ENCODE measurements around the gene UQCRQ. TPM values are rescaled to one million over a fixed set of nuclear protein-coding genes. Genes with fewer than 3 reads are reported as not detected.

UQCRQ gene
- total and polyA plus RNA-seq, 5 experiments from 2014 or later = 101 to 702 (median 594) TPM

DNA sequence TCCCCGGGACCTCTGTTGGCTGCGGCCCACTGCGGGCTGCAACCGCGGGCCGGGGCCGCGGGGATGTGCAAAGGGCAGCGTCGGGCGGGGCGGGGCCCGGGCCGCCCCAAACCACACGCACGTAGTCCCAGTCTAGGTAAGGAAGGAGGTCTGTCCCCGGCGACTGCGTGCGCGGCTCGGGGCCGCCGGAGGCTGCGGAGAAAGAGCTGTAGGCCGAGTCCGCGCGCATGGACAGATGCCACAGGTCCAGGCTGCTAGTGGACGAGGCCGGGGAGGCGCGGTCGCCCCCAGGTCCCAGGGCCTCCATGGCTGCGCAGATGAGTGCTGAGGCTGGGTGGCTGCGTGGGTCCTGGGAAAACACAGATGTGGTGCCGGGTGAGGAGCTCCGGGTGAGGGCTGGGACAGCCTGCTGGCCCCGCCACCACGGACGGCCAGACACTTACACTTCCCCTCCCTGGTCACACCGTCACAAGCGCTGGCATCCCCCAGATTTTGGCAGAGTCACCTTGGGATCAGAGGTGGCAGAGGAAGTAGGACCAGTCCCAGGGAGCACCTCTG is 40.5 kb upstream of the UQCRQ start:
- H3K4me3 Mint-ChIP-seq = peak overlapping the region in 7 of 10 donors; percentile 22 to 72 (median 36)
- peaks cover 3 to 27% (median 12%) of the 10 kb centered on the region in 4 donors for H3K4me1 Mint-ChIP-seq
- H3K9me3 Mint-ChIP-seq = no peaks in the 10 kb centered on the region
- DNase-seq = no peak
- H3K36me3 Mint-ChIP-seq = no peaks in the 10 kb centered on the region
- peaks cover 17 to 67% (median 39%) of the 10 kb centered on the region in 5 donors for H3K27me3 Mint-ChIP-seq
- H3K27ac Mint-ChIP-seq = no peak overlapping the region
- POLR2A ChIA-PET = interaction anchor here (1.2 kb wide), 1 partner anchor 226 kb away, joined by 3 read pairs; the partner anchor contains the start of gene HSPA4
- ATAC-seq = peak; percentile 27 to 41

DNA sequence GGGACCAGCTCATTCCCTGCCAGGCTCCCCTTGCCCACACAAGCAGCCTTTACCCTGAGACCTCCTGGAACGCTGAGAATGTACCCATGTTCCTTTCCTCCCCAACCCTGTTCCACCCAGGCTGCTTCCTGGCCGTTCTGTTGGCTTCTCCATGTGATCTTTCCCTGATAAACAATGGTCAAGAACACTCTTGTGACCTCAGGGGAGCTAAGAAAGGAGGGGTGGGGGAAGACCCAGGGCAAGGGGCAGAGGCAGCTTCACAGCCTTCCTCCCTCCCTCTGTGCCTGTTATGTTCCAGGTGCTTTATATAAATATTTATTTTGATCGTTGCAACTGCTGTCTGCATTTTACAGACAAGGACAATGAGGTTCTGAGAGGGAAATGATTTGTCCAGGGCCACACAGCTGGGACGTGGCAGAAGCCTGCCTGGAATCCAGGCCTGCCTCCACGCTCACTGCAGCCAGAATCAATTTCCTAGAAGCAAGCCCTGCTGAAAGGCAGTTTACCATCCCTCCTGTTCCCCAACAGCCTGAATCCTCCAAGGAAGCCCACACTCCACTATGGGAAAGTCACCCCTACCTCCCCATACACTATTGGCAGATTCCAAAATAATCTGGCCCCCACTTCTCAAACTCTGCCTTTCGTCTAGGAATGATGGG is 39.9 kb upstream of the UQCRQ start:
- Mint-ChIP-seq H3K27ac (no peak overlapping the region), H3K9me3 (no peaks in the 10 kb centered on the region), H3K4me3 (peak overlapping the region in 9 of 10 donors; percentile 19 to 72 (median 50)), H3K4me1 (peaks cover 5 to 34% (median 15%) of the 10 kb centered on the region in 4 donors), H3K27me3 (peaks cover 20 to 72% (median 42%) of the 10 kb centered on the region in 5 donors), H3K36me3 (no peaks in the 10 kb centered on the region)
- DNase-seq (no peak), ATAC-seq (no peak)
- POLR2A ChIA-PET = interaction anchor here (1.2 kb wide), 1 partner anchor 225 kb away, joined by 3 read pairs; the partner anchor contains the start of gene HSPA4

DNA sequence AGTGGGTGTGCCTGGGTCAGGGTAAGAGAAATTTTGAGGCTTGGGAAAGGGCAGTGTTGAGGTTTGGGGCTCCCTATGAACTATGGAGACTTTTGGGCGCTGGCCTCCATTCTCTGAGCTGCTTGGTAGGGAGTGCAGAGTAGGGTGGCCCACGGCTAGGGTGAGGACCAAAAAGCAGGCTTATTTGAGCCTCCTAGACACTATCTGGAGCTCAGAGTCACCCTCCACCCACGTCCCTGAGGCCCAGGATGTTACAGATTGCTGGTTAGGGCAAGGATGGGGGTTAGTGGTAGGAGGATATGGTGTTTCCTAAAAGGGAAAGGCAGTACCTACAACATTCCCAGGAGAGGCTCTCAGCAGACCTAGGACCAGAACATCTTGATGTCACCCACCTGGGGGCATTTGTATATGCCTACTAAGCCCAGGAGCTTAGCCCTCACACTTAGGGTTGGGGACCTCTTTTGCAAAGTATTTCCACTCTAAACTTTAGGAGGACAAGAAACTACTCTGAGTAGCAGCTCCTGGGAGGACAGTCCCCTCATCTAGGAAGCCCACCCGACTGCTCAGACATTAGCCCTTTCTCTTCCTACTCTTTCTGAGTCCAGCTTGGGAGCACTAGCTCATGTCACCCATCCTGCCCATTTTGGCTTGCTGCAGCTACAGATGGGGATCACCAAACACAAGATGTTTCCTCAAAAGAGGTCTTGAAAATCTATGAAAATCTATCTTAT is 38.3 kb upstream of the UQCRQ start:
- DNase-seq = no peak
- Mint-ChIP-seq H3K27ac (no peak overlapping the region), H3K9me3 (no peaks in the 10 kb centered on the region), H3K4me1 (peaks cover 5 to 31% (median 15%) of the 10 kb centered on the region in 4 donors), H3K4me3 (peak overlapping the region in 3 of 10 donors; percentile 15 to 45 (median 40)), H3K27me3 (peaks cover 24 to 73% (median 45%) of the 10 kb centered on the region in 5 donors), H3K36me3 (no peaks in the 10 kb centered on the region)
- POLR2A ChIA-PET = interaction anchor here (0.8 kb wide), 1 partner anchor 14 kb away, joined by 3 read pairs; no protein-coding TSS in a partner anchor
- no peak for ATAC-seq

DNA sequence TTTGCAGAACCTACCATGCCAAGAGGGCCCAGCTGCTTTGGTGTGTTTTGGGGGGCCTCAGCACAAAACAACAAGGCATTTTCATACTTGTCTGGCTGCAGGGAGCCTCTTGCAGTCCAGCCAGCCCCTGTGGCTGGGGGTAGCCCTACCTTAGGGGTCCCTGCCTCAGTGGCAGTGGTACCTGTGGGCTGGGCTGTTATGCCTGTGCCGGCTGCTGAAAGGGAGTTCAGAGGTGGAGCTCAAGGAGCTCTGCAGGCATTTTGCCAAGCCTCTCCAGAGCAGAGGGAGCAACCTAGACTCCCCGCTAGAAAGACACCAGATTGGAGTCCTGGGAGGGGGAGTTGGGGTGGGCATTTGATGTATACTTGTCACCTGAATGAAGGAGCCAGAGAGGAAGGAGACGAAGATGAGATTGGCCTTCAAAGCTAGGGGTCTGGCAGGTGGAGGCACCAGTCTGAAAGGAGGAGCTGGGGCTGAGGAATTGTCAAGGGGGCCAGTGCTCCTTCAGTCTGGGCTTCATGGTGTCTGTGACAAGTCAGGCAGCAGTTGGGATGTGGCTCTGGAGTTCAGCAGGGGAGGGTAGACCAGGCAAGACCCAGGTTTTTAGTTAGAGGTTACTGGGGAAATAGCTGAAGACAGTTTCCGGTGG is 37.5 kb upstream of the UQCRQ start:
- Mint-ChIP-seq H3K9me3 (no peaks in the 10 kb centered on the region), H3K4me1 (peaks cover 5 to 23% (median 15%) of the 10 kb centered on the region in 4 donors), H3K27ac (peak overlapping the region in 1 of 10 donors; percentile 56), H3K27me3 (peaks cover 24 to 71% (median 40%) of the 10 kb centered on the region in 5 donors), H3K4me3 (peak overlapping the region; percentile 63 to 89 (median 82)), H3K36me3 (no peaks in the 10 kb centered on the region)
- POLR2A ChIA-PET = interaction anchor here (0.8 to 1.0 kb wide), 2 partner anchors 10 to 15 kb away, joined by 3 to 4 read pairs; no protein-coding TSS in a partner anchor
- DNase-seq = no peak
- ATAC-seq = no peak

DNA sequence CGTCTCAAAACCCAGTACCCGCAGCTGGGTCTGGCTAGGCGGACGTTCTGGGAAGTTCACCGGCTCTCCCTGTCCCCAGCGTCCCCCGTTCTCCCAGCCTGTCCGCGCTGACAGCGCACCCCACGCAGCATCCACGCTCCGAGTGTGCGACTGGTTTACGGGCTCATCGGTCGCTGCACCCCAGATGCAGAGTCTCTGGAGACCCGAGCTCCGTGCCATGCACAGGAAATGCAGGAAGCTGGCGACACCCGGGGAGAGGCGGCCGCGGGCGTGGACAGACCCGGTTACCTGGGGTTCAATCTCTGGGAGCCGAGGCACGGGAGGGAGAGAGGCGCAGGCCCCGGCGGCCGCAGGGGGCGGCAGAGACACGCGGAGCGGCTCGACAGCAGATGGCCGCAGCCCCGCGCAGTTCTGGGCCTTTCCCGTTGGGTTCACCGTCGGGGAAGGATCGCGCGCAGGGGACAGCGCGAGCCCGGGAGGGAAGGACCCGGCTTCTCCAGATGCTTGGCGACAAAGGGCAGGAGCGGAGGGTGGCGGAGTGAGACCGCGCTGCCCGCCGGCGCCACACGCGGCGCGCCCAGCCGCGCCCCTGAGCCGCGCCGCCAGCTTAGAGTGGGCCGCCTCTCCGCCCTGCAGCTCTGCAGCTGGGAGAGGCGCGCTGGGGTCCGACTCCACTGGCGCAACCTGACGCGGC is 36.6 kb upstream of the UQCRQ start:
- POLR2A ChIA-PET = interaction anchor here (1.0 kb wide), 1 partner anchor 10 kb away, joined by 4 read pairs; no protein-coding TSS in a partner anchor
- peak overlapping the region in 4 of 10 donors; percentile 43 to 73 (median 70) for H3K27ac Mint-ChIP-seq
- H3K4me3 Mint-ChIP-seq = peak overlapping the region; percentile 79 to 91 (median 87)
- peak; percentile 90 to 92 for ATAC-seq
- H3K36me3 Mint-ChIP-seq = no peaks in the 10 kb centered on the region
- DNase-seq = peak; percentile 54 to 80 (median 65)
- H3K4me1 Mint-ChIP-seq = peaks cover 5 to 22% (median 13%) of the 10 kb centered on the region in 4 donors
- peaks cover 24 to 66% (median 36%) of the 10 kb centered on the region in 5 donors for H3K27me3 Mint-ChIP-seq
- no peaks in the 10 kb centered on the region for H3K9me3 Mint-ChIP-seq

DNA sequence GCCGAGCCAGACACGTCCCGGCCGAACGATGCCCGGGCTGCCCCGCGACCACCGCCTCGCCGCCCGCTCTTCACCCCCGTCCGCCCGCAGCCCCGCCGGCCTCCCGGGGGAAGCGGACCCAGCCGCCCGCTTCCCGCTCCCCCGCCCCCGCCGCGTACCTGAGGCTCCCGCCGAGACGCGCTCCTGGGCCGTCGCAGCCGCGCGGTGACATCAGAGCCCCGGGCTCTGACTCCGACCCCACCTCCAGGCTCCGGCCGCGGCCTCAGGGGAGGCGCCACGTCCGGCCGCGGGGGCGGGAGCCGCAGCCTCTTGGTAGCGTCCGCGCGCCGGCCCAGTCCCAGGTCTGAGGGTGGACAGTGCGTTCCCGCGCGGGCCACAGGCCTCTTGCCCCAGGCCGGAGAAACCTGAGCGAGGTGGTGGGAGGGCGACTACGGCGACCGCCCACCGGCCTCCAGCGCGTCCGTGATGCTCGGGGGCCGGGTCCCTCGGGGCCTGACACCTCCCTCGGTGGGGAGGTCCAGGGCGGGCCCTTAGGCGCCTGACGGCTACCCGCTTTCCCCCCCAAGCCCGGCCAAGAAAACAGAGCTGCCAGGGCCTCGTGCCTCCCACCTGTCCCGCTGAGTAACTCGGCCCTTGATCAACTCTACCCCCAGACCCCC is 35.9 kb upstream of the UQCRQ start, which contains the start of gene SHROOM1:
SHROOM1 (minus strand) TSS at position 212 of the 659 bp plus-strand sequence. CDS start 4,507 bp downstream, outside the sequence.
- Mint-ChIP-seq H3K27me3 (peaks cover 24 to 64% (median 36%) of the 10 kb centered on the region in 5 donors), H3K27ac (peak within 1 kb of the TSS in 4 of 10 donors; percentile 43 to 73 (median 70)), H3K36me3 (no peaks in the 10 kb centered on the region), H3K9me3 (no peaks in the 10 kb centered on the region), H3K4me1 (peaks cover 5 to 22% (median 13%) of the 10 kb centered on the region in 4 donors), H3K4me3 (peak within 1 kb of the TSS; percentile 79 to 91 (median 88))
- ATAC-seq (peak; percentile 25 to 33), DNase-seq (peak in 1 of 10 donors; percentile 19)
- POLR2A ChIA-PET = no interaction called here

DNA sequence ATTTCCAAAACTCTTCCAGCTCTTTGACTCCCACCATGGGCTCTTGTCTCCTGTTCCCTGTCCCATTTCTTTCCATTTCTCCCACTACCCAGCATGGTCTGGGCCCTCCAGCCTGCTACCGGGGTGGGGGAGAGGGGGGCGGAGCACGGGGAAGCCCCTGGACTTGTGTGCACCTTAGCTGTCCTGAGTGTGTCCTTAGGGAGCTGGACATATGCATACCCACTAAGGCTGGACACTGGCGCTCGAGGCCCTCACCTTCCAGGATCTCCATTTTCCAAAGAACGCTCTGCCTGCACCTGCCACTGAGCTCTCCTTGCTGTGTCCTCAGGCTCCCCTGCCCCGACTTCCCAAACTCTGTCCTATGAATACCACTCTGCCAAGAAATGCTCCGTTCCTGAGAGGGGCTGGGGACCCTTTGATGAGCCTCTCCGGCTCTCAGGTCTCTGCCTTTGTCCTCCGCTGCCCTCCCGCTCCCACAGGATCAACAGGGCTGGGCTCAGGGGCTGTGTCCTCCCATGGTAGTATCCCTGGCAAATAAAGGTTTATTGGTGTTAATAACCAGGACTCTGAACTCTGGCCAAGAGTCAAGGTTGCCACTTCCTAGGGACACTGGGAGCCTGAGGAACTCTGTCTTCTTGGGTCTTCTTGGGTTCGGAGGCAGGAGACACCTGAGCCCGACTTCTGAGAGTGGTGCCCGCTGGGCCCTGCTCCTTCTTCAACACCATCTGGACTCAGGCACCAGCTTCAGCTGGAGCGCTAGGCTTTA is 35.2 kb upstream of the UQCRQ start:
- H3K4me1 Mint-ChIP-seq = peaks cover 5 to 22% (median 12%) of the 10 kb centered on the region in 4 donors
- no peak for ATAC-seq
- POLR2A ChIA-PET = no interaction called here

DNA sequence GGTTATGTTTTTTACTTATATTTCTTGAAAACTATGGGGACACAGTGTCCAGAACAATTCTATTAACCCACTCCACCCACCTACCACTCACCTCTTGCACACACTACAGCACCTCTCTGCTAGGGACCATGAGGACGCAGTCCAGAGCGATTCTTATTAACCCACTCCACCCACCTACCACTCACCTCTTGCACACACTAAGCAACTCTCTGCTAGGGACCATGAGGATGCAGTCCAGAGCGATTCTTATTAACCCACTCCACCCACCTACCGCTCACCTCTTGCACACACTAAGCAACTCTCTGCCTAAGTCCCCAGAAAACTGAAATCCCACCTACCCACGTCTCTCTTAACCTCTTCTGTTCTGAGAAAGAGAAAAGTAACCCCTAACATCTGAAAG is 33.8 kb upstream of the UQCRQ start:
- H3K27ac Mint-ChIP-seq = peak overlapping the region in 1 of 10 donors; percentile 18
- POLR2A ChIA-PET = interaction anchor here (0.7 kb wide), 1 partner anchor 26 kb away, joined by 4 read pairs; no protein-coding TSS in a partner anchor
- H3K4me3 Mint-ChIP-seq = peak overlapping the region in 7 of 10 donors; percentile 9 to 69 (median 30)
- H3K27me3 Mint-ChIP-seq = peaks cover 15 to 45% (median 21%) of the 10 kb centered on the region in 5 donors
- DNase-seq = no peak
- peaks cover 5 to 18% (median 10%) of the 10 kb centered on the region in 4 donors for H3K4me1 Mint-ChIP-seq
- no peaks in the 10 kb centered on the region for H3K9me3 Mint-ChIP-seq
- H3K36me3 Mint-ChIP-seq = no peaks in the 10 kb centered on the region
- no peak for ATAC-seq

More for the DNA sequence above, 35.2 kb upstream of the UQCRQ start:
- peak overlapping the region; percentile 70 to 89 (median 80) for H3K4me3 Mint-ChIP-seq
- no peak overlapping the region for H3K27ac Mint-ChIP-seq
- H3K9me3 Mint-ChIP-seq = no peaks in the 10 kb centered on the region
- peaks cover 24 to 59% (median 35%) of the 10 kb centered on the region in 5 donors for H3K27me3 Mint-ChIP-seq
- DNase-seq = no peak
- no peaks in the 10 kb centered on the region for H3K36me3 Mint-ChIP-seq

DNA sequence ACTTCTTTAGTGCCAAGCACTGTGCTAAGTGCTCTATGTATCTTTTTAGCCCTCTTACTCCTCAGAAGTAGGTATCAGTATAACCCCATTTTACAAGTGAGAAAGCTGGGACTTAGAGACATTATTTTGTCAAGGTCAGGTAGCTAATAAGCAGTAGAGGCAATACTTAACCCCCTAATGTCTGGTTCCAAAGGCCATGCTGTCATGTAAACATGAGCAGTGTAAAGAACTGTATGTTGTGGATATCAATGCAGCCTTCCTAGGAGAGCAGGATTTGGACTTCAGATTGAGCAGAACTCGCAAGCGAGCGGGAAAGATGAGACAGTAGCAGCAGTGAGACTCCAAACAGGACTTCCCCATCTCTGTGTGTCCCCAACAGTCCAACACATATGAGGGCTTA is 32.4 kb upstream of the UQCRQ start:
- Mint-ChIP-seq H3K4me1 (peaks cover 5 to 18% (median 11%) of the 10 kb centered on the region in 4 donors), H3K36me3 (no peaks in the 10 kb centered on the region), H3K9me3 (no peaks in the 10 kb centered on the region), H3K27me3 (peaks cover 12 to 32% (median 12%) of the 10 kb centered on the region in 5 donors), H3K27ac (no peak overlapping the region), H3K4me3 (no peak overlapping the region)
- DNase-seq (no peak), ATAC-seq (no peak)
- POLR2A ChIA-PET = interaction anchor here (0.6 kb wide), 1 partner anchor 14 kb away, joined by 3 read pairs; no protein-coding TSS in a partner anchor

DNA sequence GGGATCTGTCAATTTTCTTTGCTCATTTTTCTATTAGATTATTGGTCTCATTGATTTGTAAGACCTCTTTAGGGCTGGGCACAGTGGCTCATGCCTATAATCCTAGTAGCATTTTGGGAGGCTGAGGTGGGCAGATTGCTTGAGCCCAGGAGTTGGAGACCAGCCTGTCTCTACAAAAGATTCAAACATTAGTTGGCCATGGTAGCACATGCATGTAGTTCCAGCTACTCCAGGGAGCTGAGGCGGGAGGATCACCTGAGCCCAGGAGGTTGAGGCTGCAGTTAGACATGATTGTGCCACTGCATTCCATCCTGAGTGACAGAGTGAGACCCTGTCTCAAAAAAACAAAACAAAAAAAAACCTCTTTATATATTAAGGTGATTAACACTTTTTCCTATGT is 29.6 kb upstream of the UQCRQ start:
- Mint-ChIP-seq H3K9me3 (no peaks in the 10 kb centered on the region), H3K36me3 (no peaks in the 10 kb centered on the region), H3K27ac (no peak overlapping the region), H3K4me1 (peaks cover 0 to 4% (median 0%) of the 10 kb centered on the region in 4 donors), H3K4me3 (no peak overlapping the region), H3K27me3 (peaks cover 0 to 10% (median 4%) of the 10 kb centered on the region in 5 donors)
- ATAC-seq (no peak), DNase-seq (no peak)
- POLR2A ChIA-PET = no interaction called here

Data from naive thymus-derived CD8-positive, alpha-beta T cell (primary cell).